ENCODE data around the gene ELL.

Gene ELL

DNA sequence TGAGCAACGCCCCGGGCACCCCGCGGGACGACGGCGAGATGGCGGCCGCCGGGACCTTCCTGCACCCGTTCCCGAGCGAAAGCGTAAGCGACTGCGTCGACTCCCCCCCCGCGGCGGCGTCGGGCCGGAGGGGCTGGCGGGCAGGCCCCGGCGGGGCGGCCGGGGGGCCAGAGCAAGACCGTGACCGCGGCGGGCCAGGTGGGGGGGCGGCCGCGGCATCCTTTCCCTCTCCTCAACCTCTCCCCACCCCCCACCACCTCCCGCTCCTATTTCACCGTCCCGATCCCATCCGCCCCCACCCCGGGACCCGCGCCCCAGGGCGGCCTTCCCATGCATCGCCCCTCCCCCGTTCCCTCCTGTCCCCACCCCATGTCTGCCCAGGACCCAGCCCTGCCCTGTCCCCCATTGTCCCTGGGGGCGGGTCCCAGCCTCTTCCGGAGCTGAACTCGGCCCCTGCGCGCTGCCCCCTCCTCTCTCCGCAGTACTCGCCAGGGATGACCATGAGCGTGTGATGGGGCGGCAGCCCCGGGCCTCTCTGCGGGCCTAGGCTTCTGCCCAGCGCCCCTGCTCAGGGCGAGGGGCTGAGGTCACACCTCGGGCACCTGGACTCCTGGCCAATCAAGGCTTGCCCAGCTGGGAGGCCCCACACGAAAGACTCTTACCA lies 88.0 kb downstream of the ELL start:
- no peak for DNase-seq (ENCODE audit: low spot score)

GRCh38 chr19:18433015-18433691 lies 88.7 kb downstream of the ELL start:
- peak; percentile 73 for DNase-seq (ENCODE audit: low spot score)

DNA sequence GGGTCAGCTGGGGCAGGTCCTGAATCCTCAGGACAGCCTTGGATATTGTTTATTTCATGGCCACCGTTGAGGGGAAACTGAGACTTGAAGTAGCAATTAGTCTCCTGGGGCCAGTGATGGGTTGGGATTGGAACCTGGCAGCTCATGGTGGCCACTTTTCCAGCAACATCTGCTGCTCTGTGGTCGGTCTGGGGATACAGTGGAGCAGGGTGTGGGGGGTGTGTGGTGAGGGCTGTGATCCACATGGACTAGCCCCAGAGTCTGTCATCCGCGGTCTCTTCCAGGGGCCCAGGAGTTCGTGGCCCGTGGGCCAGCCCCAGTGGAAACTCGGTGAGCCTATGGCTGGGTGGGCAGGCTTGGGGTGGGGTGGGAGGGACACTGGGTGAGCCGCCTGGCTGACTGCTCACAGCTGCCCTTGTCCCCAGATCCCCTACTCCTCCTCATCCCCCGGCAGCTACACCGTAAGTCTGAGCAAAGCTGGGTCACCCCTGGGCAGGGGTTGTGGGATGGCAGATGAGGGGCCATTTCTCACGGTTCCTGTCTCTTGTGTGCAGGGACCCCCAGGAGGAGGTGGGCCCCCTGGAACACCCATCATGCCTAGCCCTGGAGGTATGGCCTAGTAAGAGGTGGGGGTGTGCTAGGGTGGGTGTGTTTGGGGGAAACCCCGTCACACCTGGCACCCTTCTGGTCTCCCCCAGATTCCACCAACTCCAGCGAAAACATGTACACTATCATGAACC lies 89.4 kb downstream of the ELL start:
- DNase-seq (ENCODE audit: low spot score) = no peak

- DNase-seq (ENCODE audit: low spot score) = no peak
Observed at GRCh38 chr19:18431351-18432197, 90.3 kb downstream of the ELL start.

DNA sequence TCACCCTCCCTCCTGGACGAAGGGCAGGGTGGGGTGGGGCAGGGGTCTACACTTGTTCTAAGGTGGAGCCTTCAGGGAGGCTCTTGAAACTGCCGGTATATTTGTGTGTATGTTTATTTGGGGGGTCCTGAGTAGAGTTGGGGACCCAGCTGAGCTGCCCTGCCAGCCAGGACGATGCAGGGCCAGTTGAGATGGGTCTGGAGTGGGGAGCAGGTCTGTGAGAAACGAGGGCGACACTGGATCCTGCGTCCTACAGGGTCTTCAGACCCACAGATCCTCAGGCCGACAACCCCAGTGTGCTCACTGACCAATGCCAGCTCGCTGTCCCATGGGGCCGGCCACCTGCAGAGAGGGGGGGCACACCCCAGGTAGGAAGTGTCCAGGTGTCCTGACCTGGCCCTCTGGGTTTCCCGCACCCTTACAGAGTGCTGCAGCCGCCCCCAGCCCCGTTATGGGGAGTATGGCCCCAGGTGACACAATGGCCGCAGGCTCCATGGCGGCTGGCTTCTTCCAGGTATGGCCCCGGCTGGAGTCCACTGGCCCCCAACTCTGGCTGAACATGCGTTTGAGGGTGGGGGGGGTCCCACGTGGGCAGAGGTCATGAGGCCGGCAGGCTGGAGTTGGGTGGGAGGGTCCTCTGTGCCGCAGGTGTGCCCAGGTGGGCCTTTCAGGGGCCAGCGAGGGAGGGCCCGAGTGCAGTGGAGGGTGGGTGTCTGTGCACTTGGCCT lies 91.3 kb downstream of the ELL start:
- DNase-seq (ENCODE audit: low spot score) = no peak

DNA sequence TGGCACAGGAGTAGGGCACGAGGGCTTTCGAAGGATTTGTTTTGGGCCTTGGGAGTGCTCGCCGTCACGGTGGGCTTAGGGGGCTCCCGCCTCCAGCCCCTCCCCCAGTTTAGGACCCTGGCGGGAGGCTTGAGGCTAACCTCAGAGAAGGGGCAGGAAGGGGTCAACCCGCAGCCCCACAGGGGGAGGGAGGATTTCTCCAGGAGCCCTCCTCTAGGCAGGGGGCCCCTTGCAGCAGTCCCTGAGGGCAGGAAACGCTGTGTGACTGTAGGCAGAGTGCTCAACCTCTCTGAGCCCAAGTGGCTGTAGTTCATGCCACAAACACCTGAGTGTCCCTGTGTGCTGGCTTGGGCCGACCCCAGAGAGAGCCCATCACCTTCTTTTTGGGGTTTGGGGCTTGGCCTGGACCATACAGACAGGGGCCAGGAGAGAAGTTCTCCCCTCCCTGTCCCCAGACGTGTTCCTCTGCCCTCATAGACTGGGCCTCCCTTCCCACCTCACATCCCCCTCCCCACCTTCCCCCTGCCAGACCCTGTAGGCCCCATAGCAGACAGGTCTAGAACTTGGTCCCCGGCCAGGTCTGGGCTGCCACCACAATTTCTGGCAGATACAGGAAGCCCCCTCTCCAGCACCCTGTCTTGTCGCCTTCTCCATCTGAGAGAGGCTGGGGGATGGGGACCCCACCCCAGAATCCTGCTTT lies 92.0 kb downstream of the ELL start:
- DNase-seq (ENCODE audit: low spot score) = no peak

DNA sequence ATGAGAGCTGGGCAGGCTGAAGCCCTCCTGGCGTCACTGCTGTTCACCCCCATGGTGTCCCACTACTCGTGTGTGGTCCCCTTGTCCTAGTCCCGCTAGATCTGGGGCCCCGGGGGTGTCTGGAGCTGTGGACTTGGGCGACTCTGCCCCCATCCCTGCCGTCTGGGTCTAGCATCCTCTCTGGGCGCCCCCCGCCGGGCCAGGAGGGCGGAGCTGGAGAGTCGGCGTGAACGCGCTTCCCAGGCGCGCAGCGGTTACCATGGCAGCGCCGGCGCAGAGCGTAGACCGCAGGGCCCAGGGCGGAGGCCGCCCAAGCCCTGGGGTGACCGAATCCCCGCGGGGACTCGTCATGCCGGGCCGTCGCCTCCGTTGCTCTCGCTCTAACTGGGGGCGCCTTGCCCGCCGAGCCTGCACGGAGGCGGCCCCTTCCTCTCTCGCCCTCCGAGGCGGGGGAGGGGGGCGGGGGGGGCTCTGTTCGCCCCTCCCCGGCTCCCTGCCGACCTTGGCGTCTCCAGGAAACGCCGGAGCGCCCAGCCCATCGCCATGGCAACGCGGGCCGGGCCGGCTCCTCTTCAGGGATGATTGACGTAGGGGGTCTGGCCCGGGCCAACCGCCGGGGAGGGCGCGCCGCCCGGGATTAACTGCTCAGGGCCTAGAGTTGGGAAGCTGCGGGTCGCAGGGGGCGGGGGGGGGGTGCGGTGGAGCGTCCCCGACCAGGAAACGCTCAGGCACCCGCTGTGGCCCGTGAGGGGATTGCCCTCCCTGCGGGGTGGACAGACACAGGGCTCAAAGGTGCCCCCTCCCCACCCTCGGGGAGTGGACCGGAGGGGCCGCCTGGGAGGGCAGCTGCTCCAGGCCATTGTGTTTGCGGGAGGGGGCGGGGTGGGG lies 92.8 kb downstream of the ELL start:
- peak; percentile 89 for DNase-seq (ENCODE audit: low spot score)

GRCh38 chr19:18428173-18428786 lies 93.6 kb downstream of the ELL start:
- no peak for DNase-seq (ENCODE audit: low spot score)

- no peak for DNase-seq (ENCODE audit: low spot score)
Observed at GRCh38 chr19:18427743-18428113, 94.1 kb downstream of the ELL start.

DNA sequence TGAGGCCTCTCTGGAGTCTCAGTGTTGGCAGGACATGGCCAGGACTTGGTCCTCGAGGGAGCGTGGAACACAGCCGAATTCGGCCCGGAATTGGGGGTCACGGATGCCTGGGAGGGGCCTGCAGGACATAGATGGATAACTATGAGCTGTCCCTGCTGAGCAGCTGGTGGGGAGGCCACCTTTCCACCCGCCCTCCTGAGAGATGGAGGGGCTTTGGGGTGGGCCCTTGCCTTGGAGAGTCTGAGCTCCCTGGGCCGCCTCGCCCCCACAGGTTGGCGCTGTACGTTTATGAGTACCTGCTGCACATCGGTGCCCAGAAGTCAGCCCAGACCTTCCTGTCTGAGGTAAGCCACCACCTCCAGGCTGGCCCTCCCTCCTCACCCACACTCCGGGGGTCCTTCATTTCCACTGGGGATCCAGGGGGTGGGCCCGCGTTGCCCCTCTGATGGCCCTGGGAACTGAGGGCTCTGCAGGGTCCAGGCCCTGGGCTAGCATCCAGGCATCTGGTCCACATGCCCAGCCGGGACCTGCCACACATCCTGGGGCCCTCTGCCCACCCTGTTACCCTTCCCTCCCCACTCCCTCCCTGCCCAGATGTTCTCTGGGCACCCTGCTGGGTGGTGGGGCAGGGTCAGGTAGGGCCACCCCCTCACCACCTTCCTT lies 94.7 kb downstream of the ELL start:
- no peak for DNase-seq (ENCODE audit: low spot score)

GRCh38 chr19:18426416-18426767 lies 95.5 kb downstream of the ELL start:
- no peak for DNase-seq (ENCODE audit: low spot score)

DNA sequence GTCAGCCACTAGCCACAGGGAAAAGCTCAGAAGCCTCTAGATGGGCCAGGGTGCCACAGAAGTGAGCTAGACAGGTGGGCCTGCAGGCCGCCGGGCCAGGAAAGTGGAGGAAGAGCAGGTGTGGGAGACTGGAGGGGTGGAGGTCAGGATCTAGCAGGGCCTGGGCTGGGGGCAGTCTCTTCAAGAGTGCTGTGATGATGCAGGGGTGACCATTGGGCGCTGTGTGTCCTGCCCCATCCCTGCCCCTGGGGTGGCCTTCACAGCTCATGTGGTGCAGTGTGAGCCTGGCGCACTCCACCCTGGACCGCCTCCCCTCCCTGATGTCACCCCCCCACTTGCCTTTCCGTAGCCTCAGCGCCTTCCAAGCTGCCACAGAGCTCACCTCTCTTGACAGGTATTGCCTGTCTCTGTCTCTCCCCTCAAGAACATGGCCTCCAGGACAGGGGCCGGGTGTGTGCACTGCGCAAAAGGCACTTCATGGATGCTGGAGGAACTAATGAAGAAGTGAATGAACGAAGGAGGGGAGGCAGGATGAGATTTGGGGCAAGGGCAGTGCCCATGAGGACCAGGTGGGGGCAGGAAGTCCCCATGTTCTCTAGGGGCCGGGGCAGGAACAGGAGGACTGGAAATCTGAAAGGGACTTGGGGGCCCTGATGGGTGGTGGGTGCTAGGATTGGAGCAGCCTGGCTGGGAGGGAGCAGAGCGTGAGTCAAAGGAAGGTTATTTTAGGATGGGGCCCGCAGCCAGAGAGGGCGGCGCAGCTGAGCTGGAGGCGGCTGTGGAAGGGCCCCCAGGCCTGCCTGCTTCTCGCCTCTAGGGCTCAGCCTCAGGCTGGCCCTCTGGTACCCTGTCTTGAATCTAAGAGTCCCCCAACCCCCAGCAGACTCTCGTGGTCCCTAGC lies 96.1 kb downstream of the ELL start:
- DNase-seq (ENCODE audit: low spot score) = no peak

GRCh38 chr19:18424890-18425514 lies 96.9 kb downstream of the ELL start:
- DNase-seq (ENCODE audit: low spot score) = no peak

- DNase-seq (ENCODE audit: low spot score) = peak; percentile 4
Observed at GRCh38 chr19:18424122-18424889, 97.6 kb downstream of the ELL start.

DNA sequence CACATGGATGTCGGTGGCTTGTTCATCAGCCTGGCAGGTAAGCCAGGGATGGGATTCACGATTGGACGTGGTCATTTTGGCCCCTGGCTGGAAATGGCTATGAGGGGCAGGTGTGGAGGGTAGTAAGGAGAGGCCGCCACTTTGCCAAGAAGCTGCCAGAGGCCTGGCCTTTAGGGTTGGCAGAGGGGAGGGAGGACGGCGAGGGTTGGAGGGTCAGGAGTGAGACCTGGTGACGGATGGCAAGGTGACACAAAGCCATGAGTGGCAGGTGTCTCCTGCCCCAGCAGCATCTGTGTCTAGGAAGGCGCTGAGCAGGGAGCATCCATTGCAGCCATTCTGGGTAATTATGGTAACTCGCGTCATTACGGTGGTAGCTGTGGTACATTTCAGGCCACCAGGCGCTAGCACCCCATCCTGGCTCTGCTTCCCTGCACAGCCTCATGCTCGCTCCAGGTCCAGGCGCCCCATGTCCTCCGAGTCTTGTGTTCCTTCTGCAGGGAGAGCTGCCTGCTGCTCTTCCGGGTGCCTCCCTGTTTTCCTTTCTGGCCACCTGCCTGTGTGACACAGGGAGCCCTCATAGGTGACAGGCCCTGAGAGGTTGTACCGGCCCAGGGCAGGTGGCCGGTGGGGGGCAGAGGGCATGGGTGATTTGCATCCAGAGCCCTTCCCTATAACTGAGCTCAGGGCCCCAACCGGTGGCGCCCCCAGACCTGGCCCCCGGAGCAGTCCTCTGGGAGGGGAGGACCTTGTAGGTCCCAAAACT lies 98.4 kb downstream of the ELL start:
- DNase-seq (ENCODE audit: low spot score) = no peak

Measured in germinal center (tissue), 1 donor.